Transverse colon (tissue), 4 donors: ENCODE data around the gene VTI1A. TPM values are rescaled to one million over a fixed set of nuclear protein-coding genes. Genes with fewer than 3 reads are reported as not detected.

Experiments
- DNase-seq: peaks from one replicate; pipeline ENCODE4 v3.0.0-alpha.2; 2019
- H3K27ac ChIP-seq, 4 donors: fragments of 200-600 bp; sonication (generic); 2 replicates each; pipeline ENCODE4 v1.5.1; 2016 to 2018; ENCODE audit warnings: inconsistent platforms in 4 of 4
- H3K27me3 ChIP-seq: fragments of 200-600 bp; sonication (generic); 2 replicates; pipeline ENCODE4 v1.5.1; 2017; ENCODE audit warnings: inconsistent platforms
- H3K36me3 ChIP-seq, 4 donors: fragments of 200-600 bp; sonication (generic); 2 replicates each; pipeline ENCODE4 v1.5.1; 2017 to 2019; ENCODE audit warnings: inconsistent platforms in 4 of 4
- H3K4me1 ChIP-seq, 4 donors: fragments of 200-600 bp; sonication (generic); 2 replicates each; pipeline ENCODE4 v1.5.1; 2017 to 2020; ENCODE audit warnings: inconsistent platforms in 4 of 4
- H3K4me3 ChIP-seq, 4 donors: fragments of 200-600 bp; sonication (generic); 1 replicate in 1 of 4; 2 replicates in 3 of 4; pipeline versions ENCODE4 v1.5.1 to v1.6.1; 2017 to 2019; ENCODE audit warnings: inconsistent platforms in 4 of 4
- H3K9me3 ChIP-seq, 2 donors: fragments of 200-600 bp; sonication (generic); 2 replicates each; pipeline ENCODE4 v1.5.1; 2017 to 2019; ENCODE audit warnings: inconsistent platforms in 2 of 2
- EP300 ChIP-seq: sonication (generic); formaldehyde crosslinking; IDR thresholded peaks from one replicate; pipeline ENCODE4 v1.6.1; 2017; ENCODE audit warnings: antibody characterized with exemption, low read depth
- POLR2A ChIP-seq: fragments of 450-650 bp; IDR thresholded peaks from one replicate; pipeline ENCODE4 v1.6.1; 2016; ENCODE audit warnings: antibody characterized with exemption, mild to moderate bottlenecking, moderate library complexity
- POLR2AphosphoS5 ChIP-seq, 3 donors: sonication (generic); formaldehyde crosslinking; IDR thresholded peaks; one replicate each; pipeline ENCODE4 v1.6.1; 2016; ENCODE audit warnings: antibody characterized with exemption in 3 of 3
- WGBS, 2 donors: methylation state at CpG; one replicate each; pipeline ENCODE4 v1.1.5; 2018; ENCODE audit warnings: low coverage in 1 of 2; 5-methylcytosine and 5-hydroxymethylcytosine counted together
- in situ Hi-C, 4 donors: fragments of 200-750 bp; cut with MboI; loops; one replicate each; pipeline versions ENCODE4 v1.15.0 to v1.15.1; 2017; ENCODE audit warnings: low sequenced_read_pairs in 3 of 4, low pct_ligation_motif_present in 1 of 4, low pct_unique_long_range_greater_than_20kb in 1 of 4
- intact Hi-C: fragments of 100-400 bp; cut with DNase I; formaldehyde crosslinking; loops from one replicate; pipeline ENCODE4 v1.15.1; 2023; ENCODE audit warnings: low total_unique reads
- total RNA-seq, 4 donors: library from RNA; depleted of rRNA; stranded (reverse); fragments of >200 nt; gene quantifications; one replicate each; pipeline ENCODE4 v1.1.0, GENCODE V29; 2016
- TF ChIP-seq, protein P1 (sequence below), 5 experiments: fragments of 200-600 bp in 3 of 5; fragments of 450-650 bp in 2 of 5; sonication (generic) in 3 of 5; IDR thresholded peaks; 1 replicate in 2 of 5; 2 replicates in 3 of 5; pipeline ENCODE4 v1.5.1; 2016 to 2017; ENCODE audit warnings: antibody characterized with exemption in 5 of 5, inconsistent platforms in 3 of 5, mild to moderate bottlenecking in 2 of 5, moderate library complexity in 1 of 5

Gene VTI1A
- total RNA-seq, 4 donors from 2014 or later = 65.8 to 211 (median 149) TPM

DNA sequence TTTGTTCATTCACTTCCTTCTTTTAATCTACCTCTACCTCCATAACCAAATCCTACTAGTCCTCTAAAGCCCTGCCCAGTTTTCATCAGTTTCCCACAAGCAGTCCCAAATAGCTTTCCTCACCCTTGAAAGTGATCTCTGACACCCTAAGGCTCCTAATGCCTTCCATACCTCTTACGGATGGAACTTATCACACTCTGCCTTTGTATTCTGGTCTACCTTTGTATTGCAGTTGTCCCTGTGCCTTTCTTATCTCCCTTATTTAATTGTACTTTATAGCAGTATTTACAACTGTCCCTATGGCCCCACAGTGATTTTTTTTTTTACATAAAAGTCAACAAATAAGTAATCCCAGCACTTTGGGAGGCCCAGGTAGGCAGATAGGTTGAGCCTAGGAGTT lies 39.3 kb upstream of the VTI1A start:
- in situ Hi-C loops = no loop called here
- peaks cover 12 to 44% (median 19%) of the 10 kb centered on the region in 4 donors for H3K4me1 ChIP-seq
- intact Hi-C loops = no loop called here
- no peaks in the 10 kb centered on the region for H3K27me3 ChIP-seq
- H3K4me3 ChIP-seq = no peak overlapping the region
- H3K36me3 ChIP-seq = peaks cover 0 to 21% (median 5%) of the 10 kb centered on the region in 4 donors
- no peaks in the 10 kb centered on the region for H3K9me3 ChIP-seq
- 56 to 64% methylated on average over 1 of the region's 1 CpG for WGBS, 2 donors
- no peak for TF ChIP-seq POLR2A
- TF ChIP-seq, protein P1, sequence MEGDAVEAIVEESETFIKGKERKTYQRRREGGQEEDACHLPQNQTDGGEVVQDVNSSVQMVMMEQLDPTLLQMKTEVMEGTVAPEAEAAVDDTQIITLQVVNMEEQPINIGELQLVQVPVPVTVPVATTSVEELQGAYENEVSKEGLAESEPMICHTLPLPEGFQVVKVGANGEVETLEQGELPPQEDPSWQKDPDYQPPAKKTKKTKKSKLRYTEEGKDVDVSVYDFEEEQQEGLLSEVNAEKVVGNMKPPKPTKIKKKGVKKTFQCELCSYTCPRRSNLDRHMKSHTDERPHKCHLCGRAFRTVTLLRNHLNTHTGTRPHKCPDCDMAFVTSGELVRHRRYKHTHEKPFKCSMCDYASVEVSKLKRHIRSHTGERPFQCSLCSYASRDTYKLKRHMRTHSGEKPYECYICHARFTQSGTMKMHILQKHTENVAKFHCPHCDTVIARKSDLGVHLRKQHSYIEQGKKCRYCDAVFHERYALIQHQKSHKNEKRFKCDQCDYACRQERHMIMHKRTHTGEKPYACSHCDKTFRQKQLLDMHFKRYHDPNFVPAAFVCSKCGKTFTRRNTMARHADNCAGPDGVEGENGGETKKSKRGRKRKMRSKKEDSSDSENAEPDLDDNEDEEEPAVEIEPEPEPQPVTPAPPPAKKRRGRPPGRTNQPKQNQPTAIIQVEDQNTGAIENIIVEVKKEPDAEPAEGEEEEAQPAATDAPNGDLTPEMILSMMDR (IDR thresholded peaks at IDR 0.05) = peak in 2 of 5 experiments; percentile 23 to 33
- peak overlapping the region; percentile 47 to 75 (median 62) for H3K27ac ChIP-seq
- no peak for DNase-seq

DNA sequence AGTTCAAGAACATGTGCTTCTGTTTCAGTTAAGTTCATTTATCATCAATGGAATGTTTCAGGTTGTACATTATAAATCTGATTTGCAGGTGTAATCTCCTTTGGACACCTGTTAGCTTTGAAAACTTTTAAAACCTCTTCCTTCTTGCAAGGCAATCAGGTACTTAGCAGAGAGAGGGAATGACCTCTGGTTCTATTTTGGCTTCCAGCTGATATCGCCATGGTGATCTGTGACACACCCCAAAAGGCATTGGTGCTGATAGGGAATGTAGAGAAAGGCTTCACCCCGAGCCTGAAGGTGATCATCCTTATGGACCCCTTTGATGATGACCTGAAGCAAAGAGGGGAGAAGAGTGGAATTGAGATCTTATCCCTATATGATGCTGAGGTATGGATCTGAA lies 37.7 kb upstream of the VTI1A start:
- 53 to 83% methylated on average over 2 of the region's 2 CpGs for WGBS, 2 donors
- Histone ChIP-seq H3K9me3 (no peaks in the 10 kb centered on the region), H3K4me1 (peaks cover 7 to 30% (median 9%) of the 10 kb centered on the region in 4 donors), H3K4me3 (no peak overlapping the region), H3K27me3 (no peaks in the 10 kb centered on the region), H3K36me3 (peaks cover 0 to 23% (median 8%) of the 10 kb centered on the region in 4 donors), H3K27ac (peak overlapping the region in 2 of 4 donors; percentile 23 to 75)
- DNase-seq = no peak
- TF ChIP-seq POLR2A (no peak), POLR2AphosphoS5 (IDR thresholded peaks at IDR 0.05) (no peak), EP300 (no peak)
- TF ChIP-seq, protein P1 (IDR thresholded peaks at IDR 0.05) = no peak
- in situ Hi-C loops (no loop called here), intact Hi-C loops (no loop called here)

DNA sequence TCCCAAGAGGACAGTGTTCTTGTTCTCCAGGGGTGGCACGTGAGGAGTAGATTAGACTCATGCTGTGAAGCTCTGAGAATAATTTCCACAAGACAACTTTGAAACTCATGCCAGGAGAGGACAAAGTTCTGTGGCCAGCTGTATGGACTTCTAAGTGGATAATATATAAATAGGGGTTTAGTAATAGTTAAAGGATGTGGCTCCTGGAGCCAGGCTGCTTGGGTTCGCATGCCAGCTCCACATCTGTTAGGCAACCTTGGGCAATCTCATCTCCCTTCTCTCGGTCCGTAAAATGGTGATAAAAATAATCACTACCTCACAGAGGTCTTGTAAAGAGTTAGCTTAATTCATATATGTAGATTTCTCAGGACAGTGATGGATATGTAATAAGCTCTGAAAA lies 37.3 kb upstream of the VTI1A start:
- Histone ChIP-seq H3K9me3 (no peaks in the 10 kb centered on the region), H3K27me3 (no peaks in the 10 kb centered on the region), H3K4me1 (peaks cover 4 to 25% (median 7%) of the 10 kb centered on the region in 4 donors), H3K4me3 (no peak overlapping the region), H3K36me3 (peaks cover 0 to 27% (median 10%) of the 10 kb centered on the region in 4 donors), H3K27ac (peak overlapping the region in 1 of 4 donors; percentile 23)
- DNase-seq = no peak
- TF ChIP-seq POLR2A (no peak), POLR2AphosphoS5 (IDR thresholded peaks at IDR 0.05) (no peak), EP300 (no peak)
- TF ChIP-seq, protein P1 (IDR thresholded peaks at IDR 0.05) = no peak
- intact Hi-C loops (no loop called here), in situ Hi-C loops (no loop called here)
- WGBS, 2 donors = 76 to 87% methylated on average over 3 to 4 of the region's 4 CpGs

DNA sequence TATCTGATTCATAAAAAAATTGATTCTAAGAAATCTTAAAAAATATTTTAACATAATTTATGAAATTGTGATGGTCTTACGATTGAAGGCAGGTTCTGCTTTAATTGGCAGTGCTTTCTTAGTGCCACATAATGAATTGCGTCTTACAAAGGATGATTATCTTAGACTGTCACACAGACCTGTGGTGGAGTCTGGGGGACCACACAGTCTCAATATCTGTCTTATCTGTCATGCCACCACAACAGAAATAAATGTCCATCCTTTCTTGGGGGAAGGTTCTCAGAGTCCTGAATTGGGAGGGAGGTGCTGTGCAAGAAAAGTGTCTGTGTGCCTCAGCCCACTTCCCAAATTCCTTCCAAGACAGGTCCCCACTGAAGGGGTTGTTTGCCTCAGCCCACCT lies 34.3 kb upstream of the VTI1A start:
- H3K36me3 ChIP-seq = peaks cover 0 to 34% (median 15%) of the 10 kb centered on the region in 4 donors
- H3K27me3 ChIP-seq = no peaks in the 10 kb centered on the region
- DNase-seq = no peak
- TF ChIP-seq, protein P1 (IDR thresholded peaks at IDR 0.05) = no peak
- TF ChIP-seq POLR2AphosphoS5 (IDR thresholded peaks at IDR 0.05) = no peak
- TF ChIP-seq EP300 = no peak
- TF ChIP-seq POLR2A = no peak
- in situ Hi-C loops (no loop called here), intact Hi-C loops (no loop called here)
- H3K4me1 ChIP-seq = peaks cover 0 to 13% (median 6%) of the 10 kb centered on the region in 4 donors
- H3K27ac ChIP-seq = no peak overlapping the region
- H3K9me3 ChIP-seq = no peaks in the 10 kb centered on the region
- H3K4me3 ChIP-seq = no peak overlapping the region
- 95 to 96% methylated on average over 2 of the region's 2 CpGs for whole genome bisulfite sequencing, 2 donors
